GM21390 (cell line): Measurements from ENCODE around the gene RFT1.

Experiments used
- ATAC-seq: cut with Tn5 transposase; IDR thresholded peaks from one replicate; pipeline ENCODE4 v1.9.1; 2021; ENCODE audit not compliant: unreplicated experiment

Gene RFT1

DNA sequence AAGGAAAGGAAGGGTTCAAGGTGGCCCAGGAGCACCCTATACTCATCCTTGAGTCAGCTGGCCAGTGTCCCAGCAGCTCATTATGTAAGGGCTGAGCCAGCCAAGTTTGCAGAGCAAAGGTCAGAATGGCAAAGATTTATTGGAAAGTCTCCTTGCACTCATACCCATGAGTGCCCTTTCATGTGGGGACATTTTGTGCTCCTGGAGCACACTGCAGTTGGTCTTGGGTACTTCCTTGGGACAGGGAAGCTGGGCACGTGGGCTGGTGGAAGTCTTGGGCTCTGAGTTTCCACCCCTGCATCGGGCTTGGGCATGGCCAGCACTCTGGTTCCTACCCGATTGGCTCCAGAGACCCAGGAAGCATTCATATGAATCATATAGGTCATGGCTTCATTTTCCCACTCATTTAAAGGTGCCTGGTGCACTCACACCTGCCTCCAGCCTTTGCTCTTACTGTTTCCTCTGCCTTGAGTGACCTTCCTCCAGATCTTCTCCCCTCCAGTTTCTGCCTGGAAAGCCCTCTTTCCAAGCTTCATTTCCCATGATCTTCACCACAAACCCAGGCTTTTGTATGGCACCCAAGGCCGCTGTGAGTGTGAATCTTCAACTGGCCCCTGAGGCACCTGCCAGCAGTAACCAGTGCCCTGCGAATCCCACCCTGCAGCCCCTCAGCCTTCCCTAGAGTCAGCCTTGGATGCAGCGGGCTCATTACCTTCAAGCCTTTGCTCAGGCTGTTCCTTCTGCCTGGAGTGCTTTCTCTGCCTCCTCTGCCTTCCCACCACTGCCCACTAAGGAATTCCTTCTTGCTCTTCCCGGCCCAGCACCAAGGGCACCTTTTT is 20.2 kb upstream of the RFT1 start:
- no peak for ATAC-seq

DNA sequence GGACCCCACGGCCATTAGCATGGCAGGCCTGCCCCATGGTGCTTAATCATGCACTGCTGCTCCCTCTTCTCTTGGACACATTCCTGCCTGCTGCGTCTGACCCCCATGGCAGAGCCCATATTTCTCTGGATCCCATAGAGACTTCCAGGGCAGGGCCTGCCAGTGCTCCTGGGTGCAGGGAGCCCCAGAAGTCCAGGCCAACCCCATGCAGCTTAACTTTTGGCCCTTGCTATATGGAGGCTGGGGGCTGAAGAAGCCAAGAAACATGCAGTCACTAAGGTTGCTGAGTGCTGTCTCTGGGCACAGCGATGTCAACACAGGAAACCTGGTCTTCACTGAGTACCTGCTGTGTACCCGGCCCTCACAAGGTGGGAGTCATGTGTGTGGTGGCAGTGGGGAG is 19.5 kb upstream of the RFT1 start:
- ATAC-seq, result no peak

DNA sequence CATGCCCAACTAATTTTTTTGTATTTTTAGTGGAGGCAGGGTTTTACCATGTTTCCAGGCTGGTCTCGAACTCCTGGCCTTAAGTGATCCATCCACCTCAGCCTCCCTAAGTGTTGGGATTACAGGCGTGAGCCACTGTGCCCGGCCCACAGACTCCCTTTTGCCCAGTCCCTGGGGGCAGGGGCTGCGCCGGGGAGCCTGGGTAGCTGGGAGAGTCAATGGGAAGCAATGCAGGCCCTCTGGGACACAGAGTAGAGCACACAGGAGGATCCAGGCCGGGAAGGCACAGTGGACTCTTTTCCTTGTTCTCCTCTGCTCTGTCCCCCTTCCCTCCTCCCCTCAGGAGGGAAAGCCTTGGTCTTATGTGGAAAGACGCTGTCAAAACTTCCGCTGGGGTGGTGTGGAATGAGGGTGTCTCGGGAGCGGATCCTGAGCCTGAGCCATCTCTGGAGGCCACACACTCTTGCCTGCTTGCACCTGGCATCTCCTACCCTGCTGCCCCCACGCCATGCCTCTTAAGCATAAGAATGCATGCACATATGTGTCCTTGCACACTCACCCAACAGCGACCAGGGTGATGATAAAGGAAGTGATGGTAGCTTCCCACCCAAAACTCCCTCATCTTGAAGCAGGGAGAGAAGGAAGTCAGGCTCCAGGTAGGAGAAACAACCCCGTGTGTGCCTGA is 18.9 kb upstream of the RFT1 start:
- ATAC-seq, result no peak

DNA sequence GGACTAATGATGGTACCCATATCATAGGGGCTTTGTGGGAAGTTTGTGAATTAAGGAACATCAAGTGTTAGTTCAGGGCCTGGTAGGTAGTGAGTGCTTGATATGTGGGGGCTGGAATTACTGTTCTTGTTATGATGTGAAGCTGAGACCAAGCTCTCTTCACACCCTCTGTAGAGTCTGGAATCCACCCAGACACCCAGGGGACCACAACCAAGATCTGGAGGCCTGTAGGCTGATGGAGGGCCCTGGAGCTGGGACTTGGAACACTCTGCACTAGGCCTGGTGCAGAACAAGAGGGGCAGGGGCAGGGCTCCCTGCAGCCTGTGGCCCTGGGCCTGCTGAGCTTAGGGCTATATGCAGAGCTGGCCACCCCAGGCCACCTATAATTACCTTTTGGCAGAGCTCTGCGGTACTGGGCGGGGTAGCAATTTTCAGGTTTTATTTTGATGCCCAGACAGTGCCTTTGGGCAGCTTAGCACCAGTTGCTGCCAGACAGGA is 17.7 kb upstream of the RFT1 start:
- ATAC-seq, result no peak

DNA sequence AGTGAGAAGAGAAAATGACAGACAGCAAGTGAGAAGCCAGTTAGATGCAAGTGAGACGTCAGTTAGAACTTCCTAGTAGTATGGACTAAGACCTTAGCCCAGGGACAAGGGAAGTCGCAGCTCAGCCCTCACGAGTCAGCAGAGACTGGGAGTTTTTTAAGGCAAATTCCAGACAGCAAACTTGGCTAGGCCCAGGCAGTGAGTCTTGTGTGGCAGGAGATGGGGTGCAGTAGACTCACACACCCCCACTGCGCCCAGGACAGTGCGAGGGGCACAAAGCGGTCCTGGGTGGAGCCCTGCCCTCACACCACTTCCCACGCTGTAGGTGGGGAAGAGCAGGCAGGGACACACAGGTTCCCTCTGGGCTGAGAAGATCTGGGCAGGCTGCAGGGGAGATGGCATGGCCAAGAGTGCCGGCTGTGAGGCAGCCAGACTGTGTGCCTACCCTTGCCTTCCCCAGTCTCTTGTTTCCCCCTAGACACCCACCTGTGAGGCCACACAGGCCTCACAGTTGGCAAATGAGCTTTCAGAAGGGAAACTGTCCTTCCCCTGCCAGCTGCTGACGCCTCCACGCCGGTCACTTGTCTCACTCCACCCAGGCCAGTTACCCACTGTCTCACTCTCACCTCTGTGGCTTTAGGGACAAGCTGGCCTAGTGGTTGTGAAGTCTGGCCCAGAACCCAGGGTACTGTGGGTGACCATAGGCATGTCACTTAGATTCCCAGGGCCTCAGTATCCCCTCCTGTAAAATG is 17.1 kb upstream of the RFT1 start:
- no peak for ATAC-seq

DNA sequence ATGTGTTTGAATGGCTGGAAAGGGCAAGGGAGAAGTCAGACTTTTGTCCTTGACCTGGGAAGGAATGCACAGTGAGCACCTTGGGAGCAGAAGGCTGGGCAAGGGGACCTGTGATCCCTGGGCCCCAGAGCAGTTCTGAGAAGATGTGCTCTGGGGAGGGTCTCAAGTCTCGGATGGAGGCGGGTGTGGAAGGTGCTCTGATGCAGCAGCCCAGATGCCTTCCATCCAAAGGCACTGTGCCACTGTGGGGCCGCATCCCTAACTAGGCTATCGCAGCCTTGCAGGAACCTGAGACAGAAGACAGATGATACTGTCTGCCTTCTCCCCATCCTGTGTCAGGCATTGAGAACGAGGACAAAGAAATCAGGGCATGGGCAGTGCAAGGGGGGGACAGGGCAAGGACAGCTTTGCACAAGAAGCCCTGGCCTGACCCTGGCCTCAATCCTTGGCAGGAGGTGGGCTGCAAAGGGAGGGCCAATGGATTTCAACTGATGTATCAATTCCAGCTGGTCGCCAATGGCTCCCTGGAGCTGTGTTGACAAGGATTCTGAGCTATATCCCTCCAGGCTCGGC is 16.2 kb upstream of the RFT1 start:
- ATAC-seq, result no peak

DNA sequence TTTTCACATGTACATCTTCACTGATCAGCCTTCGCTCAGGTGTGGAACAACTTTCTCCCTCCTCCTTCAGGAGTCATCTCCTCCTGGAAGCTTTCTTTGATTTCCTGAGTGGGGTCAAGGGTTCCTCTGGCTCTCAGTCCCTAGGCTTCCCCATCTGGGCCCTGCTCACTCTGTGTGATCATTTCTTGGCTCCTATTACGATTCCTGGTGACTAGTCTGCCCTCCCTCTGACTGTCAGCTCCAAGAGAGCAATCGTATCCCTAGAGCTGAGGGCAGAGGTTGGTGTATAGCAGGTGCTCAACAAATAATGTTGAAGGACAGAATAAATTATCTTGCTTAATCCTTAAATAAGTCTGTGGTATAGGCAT is 15.5 kb upstream of the RFT1 start:
- no peak for ATAC-seq

DNA sequence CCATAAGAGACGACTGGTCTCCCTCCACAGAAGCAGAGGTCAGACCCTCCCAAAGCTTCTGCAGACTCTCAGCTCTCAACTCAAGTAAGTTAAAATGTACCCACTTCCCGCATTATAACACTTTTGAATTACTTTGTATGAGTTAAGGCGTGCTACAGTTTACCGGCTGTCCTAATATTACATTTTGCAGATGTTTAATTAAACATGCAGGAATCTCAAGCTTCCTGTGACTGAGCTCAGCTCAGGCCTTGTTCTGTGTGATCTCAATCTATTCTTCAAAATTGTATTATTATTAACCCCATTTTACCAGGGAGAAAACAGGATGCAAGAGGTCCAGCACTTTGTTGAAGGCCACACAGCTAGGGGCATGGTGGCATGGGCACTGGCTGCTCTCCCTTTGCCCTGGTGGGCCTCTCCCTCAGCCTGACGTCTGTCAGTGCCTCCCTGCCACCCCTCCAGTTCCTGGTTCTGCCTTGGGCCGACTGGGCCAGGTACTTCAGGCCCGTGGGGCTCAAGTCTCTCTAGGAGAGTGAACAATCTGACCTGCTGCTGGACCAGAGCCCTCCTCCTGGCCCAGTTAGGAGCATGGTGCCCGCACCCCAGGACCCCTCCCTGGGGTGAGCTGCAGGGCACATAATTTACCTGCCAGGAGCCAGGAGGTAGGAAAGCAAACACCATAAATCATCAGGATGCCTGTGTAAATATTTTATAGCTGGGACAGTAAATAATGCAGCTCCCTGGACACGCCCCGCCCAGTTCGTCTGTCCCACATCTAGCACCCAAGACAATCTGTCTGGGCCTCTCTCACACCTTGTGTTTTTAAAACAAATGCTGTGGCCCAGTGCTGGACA is 14.9 kb upstream of the RFT1 start:
- no peak for ATAC-seq

DNA sequence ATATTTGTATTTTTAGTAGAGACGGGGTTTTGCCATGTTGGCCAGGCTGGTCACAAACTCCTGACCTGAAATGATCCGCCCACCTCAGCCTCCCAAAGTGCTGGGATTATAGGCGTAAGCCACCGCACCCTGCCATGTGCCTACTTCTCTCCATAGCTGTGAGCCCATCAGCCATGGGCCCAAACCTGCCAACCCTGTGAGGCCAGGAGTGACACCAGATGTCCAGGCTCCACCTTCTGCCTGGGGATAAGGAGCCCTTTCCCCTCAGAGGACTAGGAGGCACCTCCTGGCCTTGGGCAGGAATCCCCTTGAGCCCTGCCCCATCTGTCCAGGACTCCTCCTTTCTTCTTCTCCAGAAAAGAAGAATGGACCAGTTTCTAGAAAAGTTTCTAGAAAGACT is 14.2 kb upstream of the RFT1 start:
- no peak for ATAC-seq

DNA sequence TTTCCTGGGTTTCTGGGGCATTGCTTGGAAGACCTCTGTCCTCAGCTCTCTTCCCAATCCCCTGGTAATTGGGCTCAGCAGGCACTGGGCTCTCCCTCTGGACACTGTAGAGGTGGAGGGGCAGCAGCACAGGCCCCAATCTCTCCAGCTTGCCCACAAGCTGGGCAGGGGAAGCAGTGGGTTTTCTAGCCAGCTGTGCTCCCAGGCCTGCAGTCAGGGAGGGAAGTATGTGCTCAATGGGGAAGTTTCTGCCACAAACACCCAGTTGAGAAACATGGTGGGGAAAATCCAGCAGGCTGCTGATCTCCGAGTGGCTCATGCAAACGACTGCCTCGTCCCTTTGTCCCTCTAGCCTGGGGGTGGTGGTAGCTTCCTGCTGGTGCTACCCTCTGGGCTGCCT is 12.8 kb upstream of the RFT1 start:
- no peak for ATAC-seq

DNA sequence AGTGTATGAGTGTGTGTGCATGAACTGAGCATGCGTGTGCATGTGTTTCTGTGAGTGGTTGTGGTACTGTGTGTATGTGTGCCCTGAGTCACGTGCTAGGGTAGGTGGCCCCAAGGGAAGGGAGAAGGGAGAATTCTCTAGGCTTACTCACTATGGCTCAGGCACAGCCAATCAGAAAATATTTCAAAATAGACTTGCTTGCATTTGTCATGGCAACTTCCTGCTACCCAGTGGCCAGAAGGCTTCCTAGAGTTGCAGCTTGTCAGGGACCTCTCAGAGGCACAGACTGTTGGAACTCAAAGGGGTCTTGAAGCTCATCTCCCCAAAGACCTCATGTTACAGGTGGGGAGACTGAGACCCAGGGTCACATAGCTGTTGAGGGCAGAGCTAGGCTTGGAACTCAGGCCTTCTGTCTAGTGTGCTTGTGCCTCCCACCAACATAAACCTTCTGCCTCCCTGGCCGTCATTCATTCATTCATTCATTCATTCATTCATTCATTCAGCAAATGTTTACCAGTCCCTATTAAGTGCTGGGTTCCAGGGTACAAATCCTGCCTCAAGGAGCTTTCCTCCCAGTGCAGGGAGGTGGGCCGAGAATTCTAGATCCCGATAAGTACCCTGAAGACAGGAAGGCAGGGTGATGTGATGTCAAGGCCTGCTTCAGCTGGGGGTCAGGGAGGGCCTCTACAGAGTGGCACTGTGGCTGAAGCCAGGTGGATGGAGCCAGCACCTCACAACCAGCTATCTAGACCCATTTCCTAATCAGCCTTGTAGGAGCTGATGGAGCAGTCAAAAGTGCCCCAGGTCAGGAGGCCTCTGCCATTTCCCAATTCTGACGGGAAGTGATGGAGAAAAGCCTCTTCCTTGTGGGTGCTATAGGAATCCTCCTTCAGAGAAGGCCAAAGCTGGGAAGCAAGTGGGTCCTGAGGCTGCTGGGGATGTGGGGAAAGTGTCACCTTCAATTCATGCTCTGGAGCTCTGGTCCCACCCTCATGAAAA is 10.9 kb upstream of the RFT1 start:
- no peak for ATAC-seq

DNA sequence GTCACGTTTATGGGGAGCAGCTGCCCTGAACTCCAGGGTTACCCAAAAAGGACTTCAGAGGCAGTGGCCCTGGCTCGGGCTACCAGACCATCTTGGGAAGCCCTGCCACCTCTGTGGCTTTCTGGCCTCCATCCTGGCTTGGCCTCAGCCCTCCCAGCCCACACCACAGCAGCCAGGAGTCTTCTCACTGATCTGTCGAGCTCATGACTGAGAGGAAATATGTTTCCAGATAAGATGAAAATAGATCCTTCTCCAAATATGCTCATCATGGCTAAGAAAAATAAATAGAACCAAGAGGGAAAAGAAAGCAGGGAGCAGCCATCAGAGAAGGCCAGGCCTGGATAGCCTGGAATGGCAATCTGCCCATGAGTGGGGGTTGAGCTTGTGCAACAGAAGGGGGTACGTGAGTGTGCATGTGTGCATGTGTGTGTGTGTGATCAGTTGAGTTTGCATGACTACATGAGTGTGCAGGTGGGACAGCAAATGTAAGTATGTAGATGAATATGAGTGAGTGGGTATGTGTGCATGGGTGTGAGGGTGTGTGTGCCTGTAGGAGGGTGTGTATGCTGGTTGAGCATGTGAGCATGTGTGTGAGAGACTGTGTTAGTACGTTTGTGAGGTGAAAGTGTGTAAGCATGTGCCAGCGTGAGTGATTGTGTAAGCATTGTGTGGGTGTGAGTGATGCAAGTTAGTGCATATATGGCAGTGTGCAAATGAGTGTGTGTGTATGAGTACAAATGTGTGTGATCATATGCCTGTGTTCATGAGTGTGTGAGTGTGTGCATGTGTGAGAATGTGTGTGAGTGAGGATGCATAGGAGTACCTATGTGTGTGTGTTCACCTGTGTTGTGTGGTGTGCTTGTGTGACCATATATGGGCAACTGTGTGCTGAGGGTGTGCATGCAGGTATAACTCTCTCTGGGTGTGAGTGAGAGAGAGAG is 9.9 kb upstream of the RFT1 start:
- ATAC-seq, result no peak

DNA sequence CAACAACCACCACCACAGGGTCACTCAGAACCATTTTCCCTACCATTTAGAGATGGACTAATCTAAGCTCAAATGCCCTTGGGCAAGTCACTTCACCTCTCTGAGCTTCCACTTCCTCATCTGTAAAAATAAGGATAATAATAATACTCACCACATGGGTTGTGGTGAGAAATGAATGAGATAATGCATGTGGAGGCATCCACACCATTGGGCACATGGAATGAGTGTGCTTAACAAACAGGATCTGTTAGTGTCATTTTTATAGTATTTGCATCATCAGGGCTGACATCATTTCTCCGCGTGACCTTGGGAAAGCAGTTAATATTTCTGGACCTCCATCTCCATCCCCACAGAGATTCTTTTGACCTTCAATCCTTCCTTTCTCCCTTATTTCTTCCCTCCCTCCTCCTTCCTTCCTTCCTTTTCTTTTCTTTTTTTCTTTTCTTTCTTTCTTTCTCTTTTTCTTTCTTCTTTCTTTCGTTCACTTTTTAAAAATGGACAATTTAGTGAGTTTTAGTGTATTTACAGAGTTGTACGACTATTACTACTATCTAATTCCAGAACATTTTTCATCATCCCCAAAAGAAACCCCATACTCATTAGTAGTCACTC is 7.7 kb upstream of the RFT1 start:
- no peak for ATAC-seq

DNA sequence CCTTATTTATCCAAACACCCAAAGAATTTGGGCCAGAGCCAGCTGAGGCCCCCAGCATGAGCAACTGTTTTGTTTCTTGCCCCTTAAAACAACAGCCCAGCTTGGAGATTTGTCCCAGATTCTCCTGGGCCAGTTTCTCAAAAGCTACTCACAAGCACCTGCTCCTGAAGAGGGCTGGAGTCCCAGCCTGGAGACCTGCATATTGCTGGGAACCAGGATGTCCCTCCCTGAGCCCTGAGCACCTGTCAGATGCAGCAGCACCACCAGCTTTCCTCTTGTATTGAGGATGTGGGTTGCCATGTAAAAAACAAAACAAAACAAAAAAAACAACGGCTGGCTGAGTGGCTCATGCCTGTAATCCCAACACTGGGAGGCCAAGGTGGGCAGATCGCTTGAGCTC is 7.0 kb upstream of the RFT1 start:
- no peak for ATAC-seq

DNA sequence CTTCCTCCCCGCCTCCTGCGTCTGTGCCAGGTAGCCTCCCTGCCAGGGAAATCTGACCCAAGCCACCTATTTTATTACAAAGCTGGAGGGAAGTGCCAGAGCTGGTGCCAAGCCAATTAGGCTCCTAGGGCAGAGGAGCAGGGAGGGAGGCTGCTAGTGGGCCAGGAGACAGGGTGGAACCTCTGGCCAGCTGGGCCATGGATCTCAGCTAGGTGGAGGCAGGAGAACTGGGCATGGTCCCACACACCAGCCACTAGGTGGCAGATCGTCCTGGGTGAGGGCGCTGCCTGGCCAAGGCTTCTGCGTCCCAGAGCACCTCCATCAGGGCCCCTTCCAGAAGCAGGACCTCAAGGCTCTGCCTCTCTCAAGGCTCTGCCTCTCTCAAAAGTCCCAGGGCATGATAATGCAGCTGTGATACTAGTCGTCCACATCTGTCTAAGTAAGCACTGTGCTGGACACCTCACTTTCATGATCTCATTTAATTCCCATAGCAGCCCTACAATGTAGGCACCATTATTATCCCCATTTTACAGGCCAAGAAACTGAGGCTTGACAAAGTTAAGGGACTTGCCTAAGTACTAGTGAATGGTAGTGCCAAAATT is 4.5 kb upstream of the RFT1 start:
- peak; percentile 59 for ATAC-seq

DNA sequence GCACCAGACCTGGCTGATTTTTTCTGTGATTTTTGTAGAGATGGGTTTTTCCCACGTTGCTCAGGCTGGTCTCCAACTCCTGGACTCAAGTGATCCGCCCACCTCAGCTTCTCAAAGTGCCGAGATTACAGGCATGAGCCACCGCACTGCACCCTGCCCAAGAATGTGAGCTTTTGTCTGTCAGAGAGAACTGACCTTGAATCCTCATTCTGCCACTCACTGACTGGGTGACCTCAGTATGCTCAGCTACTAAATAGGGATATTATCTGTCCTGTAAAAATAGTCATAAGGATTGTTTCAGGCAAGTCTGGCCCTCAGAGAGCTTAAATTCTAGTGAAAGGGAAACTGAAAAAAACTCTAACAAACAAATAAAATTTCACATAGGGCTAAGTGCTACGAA is 2.1 kb upstream of the RFT1 start:
- ATAC-seq, result no peak

DNA sequence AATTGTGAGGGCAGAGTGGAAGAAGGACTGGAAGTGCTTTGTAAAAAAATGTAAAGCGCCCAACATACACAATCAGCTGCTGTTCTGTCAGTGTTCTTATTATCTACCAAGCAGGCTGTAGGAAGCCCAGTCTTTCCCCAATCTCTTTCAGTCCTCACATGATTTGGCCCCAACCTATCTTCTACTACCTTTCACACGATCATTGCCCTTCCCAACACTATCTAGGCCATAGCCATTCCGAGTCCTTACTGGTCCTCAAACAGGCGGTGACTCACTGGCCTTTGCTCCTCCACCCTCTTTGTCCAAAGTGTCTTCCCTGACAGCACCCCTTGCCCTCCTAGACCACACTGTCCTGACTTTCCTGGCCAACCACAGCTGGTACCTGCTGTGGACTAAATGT is 861 bp upstream of the RFT1 start:
- no peak for ATAC-seq
